CD4-positive, alpha-beta T cell treated with Interleukin-21 for 1 hour (primary cell): ENCODE measurements around the gene ZNF516.

Source experiments
- DNase-seq: peaks from one replicate; pipeline ENCODE4 v3.0.0-alpha.2; 2020

ZNF516 gene

GRCh38 chr18:76465630-76466409, 29.2 kb downstream of the ZNF516 start:
- DNase-seq = no peak

GRCh38 chr18:76464281-76465259, 30.5 kb downstream of the ZNF516 start:
- no peak for DNase-seq

- DNase-seq = no peak
These were observed 31.2 kb downstream of the ZNF516 start for GRCh38 chr18:76463872-76464271.

GRCh38 chr18:76463358-76463757, 31.7 kb downstream of the ZNF516 start:
- no peak for DNase-seq

GRCh38 chr18:76462326-76462694, 32.7 kb downstream of the ZNF516 start:
- DNase-seq = no peak

GRCh38 chr18:76461692-76462325, 33.2 kb downstream of the ZNF516 start:
- no peak for DNase-seq

GRCh38 chr18:76461148-76461547, 33.9 kb downstream of the ZNF516 start:
- DNase-seq = no peak

GRCh38 chr18:76460482-76460881, 34.6 kb downstream of the ZNF516 start:
- DNase-seq = no peak

- DNase-seq = no peak
These were observed 35.2 kb downstream of the ZNF516 start for GRCh38 chr18:76459687-76460350.

- no peak for DNase-seq
These were observed 35.7 kb downstream of the ZNF516 start for GRCh38 chr18:76459312-76459686.

- no peak for DNase-seq
These were observed 36.3 kb downstream of the ZNF516 start for GRCh38 chr18:76458522-76459311.

GRCh38 chr18:76457957-76458356, 37.1 kb downstream of the ZNF516 start:
- DNase-seq = no peak

GRCh38 chr18:76457475-76457874, 37.6 kb downstream of the ZNF516 start:
- no peak for DNase-seq

- DNase-seq = no peak
These were observed 38.2 kb downstream of the ZNF516 start for GRCh38 chr18:76456823-76457222.

GRCh38 chr18:76456018-76456750, 38.9 kb downstream of the ZNF516 start:
- DNase-seq = no peak

GRCh38 chr18:76455003-76455676, 39.9 kb downstream of the ZNF516 start:
- DNase-seq = no peak

- no peak for DNase-seq
These were observed 40.6 kb downstream of the ZNF516 start for GRCh38 chr18:76454418-76454817.

GRCh38 chr18:76453932-76454331, 41.1 kb downstream of the ZNF516 start:
- DNase-seq = no peak

GRCh38 chr18:76453057-76453561, 41.9 kb downstream of the ZNF516 start:
- DNase-seq = no peak

GRCh38 chr18:76452357-76452756, 42.7 kb downstream of the ZNF516 start:
- no peak for DNase-seq
